ENCODE measurements around the gene ZCCHC14.

Gene ZCCHC14

GRCh38 chr16:87466975-87467501 is 25.8 kb downstream of the ZCCHC14 start:
- Histone ChIP-seq H3K27ac (ENCODE audit: insufficient read depth, low read length, poor library complexity, severe bottlenecking) (no peak overlapping the region), H3K4me3 (ENCODE audit: insufficient read depth, low read depth, low read length, poor library complexity, severe bottlenecking) (no peak overlapping the region), H3K4me1 (ENCODE audit: control insufficient read depth, insufficient read depth, low read length, poor library complexity, severe bottlenecking) (peaks cover 23% of the 10 kb centered on the region), H3K9me3 (ENCODE audit: control insufficient read depth, low read length) (no peaks in the 10 kb centered on the region), H3K27me3 (replicated peaks; ENCODE audit: control insufficient read depth, insufficient read depth, low read length, poor library complexity, severe bottlenecking) (no peaks in the 10 kb centered on the region), H3K36me3 (ENCODE audit: control insufficient read depth, insufficient read depth, low read length) (no peaks in the 10 kb centered on the region)
- no peak for DNase-seq

GRCh38 chr16:87465879-87466278 is 26.9 kb downstream of the ZCCHC14 start:
- H3K4me1 ChIP-seq (ENCODE audit: control insufficient read depth, insufficient read depth, low read length, poor library complexity, severe bottlenecking): peaks cover 23% of the 10 kb centered on the region
- DNase-seq: no peak
- H3K27ac ChIP-seq (ENCODE audit: insufficient read depth, low read length, poor library complexity, severe bottlenecking): no peak overlapping the region
- H3K9me3 ChIP-seq (ENCODE audit: control insufficient read depth, low read length): no peaks in the 10 kb centered on the region
- H3K4me3 ChIP-seq (ENCODE audit: insufficient read depth, low read depth, low read length, poor library complexity, severe bottlenecking): no peak overlapping the region
- no peaks in the 10 kb centered on the region for H3K27me3 ChIP-seq (replicated peaks; ENCODE audit: control insufficient read depth, insufficient read depth, low read length, poor library complexity, severe bottlenecking)
- no peaks in the 10 kb centered on the region for H3K36me3 ChIP-seq (ENCODE audit: control insufficient read depth, insufficient read depth, low read length)

GRCh38 chr16:87465306-87465705 is 27.5 kb downstream of the ZCCHC14 start:
- H3K27me3 ChIP-seq (replicated peaks; ENCODE audit: control insufficient read depth, insufficient read depth, low read length, poor library complexity, severe bottlenecking): no peaks in the 10 kb centered on the region
- no peaks in the 10 kb centered on the region for H3K36me3 ChIP-seq (ENCODE audit: control insufficient read depth, insufficient read depth, low read length)
- peaks cover 23% of the 10 kb centered on the region for H3K4me1 ChIP-seq (ENCODE audit: control insufficient read depth, insufficient read depth, low read length, poor library complexity, severe bottlenecking)
- H3K4me3 ChIP-seq (ENCODE audit: insufficient read depth, low read depth, low read length, poor library complexity, severe bottlenecking): no peak overlapping the region
- DNase-seq: no peak
- H3K27ac ChIP-seq (ENCODE audit: insufficient read depth, low read length, poor library complexity, severe bottlenecking): no peak overlapping the region
- H3K9me3 ChIP-seq (ENCODE audit: control insufficient read depth, low read length): no peaks in the 10 kb centered on the region

- H3K27ac ChIP-seq (ENCODE audit: insufficient read depth, low read length, poor library complexity, severe bottlenecking): peak overlapping the region; percentile 49
- no peak for DNase-seq
- H3K4me3 ChIP-seq (ENCODE audit: insufficient read depth, low read depth, low read length, poor library complexity, severe bottlenecking): peak overlapping the region; percentile 7
- H3K27me3 ChIP-seq (replicated peaks; ENCODE audit: control insufficient read depth, insufficient read depth, low read length, poor library complexity, severe bottlenecking): no peaks in the 10 kb centered on the region
- no peaks in the 10 kb centered on the region for H3K9me3 ChIP-seq (ENCODE audit: control insufficient read depth, low read length)
- H3K36me3 ChIP-seq (ENCODE audit: control insufficient read depth, insufficient read depth, low read length): peaks cover 1% of the 10 kb centered on the region
- peaks cover 23% of the 10 kb centered on the region for H3K4me1 ChIP-seq (ENCODE audit: control insufficient read depth, insufficient read depth, low read length, poor library complexity, severe bottlenecking)
Observed at GRCh38 chr16:87464691-87465300, 28.0 kb downstream of the ZCCHC14 start.

DNA sequence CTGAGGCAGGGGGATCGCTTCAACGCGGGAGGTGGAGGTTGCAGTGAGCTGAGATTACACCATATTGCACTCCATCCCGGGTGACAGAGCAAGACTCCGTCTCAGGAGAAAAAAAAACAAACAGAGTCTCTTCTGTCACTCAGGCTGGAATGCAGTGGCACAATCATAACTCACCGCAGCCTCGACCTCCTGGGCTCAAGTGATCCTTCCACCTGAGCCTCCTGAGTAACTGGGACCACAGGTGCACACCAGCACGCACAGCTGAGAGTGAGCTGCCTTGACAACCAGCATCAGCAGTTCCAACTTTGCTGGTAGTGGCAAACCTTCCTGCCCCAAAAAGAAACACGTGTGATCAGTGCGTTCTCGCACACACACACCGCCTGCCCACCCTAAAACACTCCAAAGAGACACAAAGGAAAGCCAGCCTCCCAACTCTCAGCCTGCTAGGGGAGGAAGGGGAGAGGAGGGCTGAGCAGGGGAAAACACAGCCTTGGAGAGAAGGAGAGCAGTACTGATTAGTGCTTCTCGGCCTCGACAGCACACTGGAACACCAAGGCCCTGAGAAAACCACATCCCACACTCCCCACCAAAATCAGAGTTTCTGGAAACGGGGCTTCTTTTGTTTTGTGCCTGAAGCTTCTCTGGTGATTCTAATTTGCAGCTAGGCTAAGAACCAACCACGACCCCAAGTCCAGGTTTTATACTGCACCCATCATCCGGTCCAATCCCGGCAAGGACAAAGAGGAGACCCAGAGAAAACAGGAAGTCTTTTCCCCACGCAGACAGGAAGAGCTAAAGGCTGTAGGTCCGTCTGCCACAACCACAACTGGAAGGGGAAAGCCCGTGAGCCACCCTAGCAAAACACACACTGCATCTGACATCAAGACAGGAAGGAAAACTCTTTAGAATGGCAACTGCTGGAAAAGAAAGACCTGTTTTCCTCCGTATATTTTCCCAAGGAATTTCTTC is 28.8 kb downstream of the ZCCHC14 start:
- peak overlapping the region; percentile 7 for H3K4me3 ChIP-seq (ENCODE audit: insufficient read depth, low read depth, low read length, poor library complexity, severe bottlenecking)
- DNase-seq: peak in 1 of 3 donors; percentile 10
- peaks cover 23% of the 10 kb centered on the region for H3K4me1 ChIP-seq (ENCODE audit: control insufficient read depth, insufficient read depth, low read length, poor library complexity, severe bottlenecking)

GRCh38 chr16:87461466-87461991 is 31.3 kb downstream of the ZCCHC14 start:
- DNase-seq: no peak
- H3K27me3 ChIP-seq (replicated peaks; ENCODE audit: control insufficient read depth, insufficient read depth, low read length, poor library complexity, severe bottlenecking): no peaks in the 10 kb centered on the region
- peaks cover 15% of the 10 kb centered on the region for H3K36me3 ChIP-seq (ENCODE audit: control insufficient read depth, insufficient read depth, low read length)
- no peak overlapping the region for H3K4me3 ChIP-seq (ENCODE audit: insufficient read depth, low read depth, low read length, poor library complexity, severe bottlenecking)
- no peak overlapping the region for H3K27ac ChIP-seq (ENCODE audit: insufficient read depth, low read length, poor library complexity, severe bottlenecking)
- H3K4me1 ChIP-seq (ENCODE audit: control insufficient read depth, insufficient read depth, low read length, poor library complexity, severe bottlenecking): peaks cover 23% of the 10 kb centered on the region
- H3K9me3 ChIP-seq (ENCODE audit: control insufficient read depth, low read length): no peaks in the 10 kb centered on the region

More for the DNA sequence above, 28.8 kb downstream of the ZCCHC14 start:
- Histone ChIP-seq H3K27me3 (replicated peaks; ENCODE audit: control insufficient read depth, insufficient read depth, low read length, poor library complexity, severe bottlenecking) (no peaks in the 10 kb centered on the region), H3K27ac (ENCODE audit: insufficient read depth, low read length, poor library complexity, severe bottlenecking) (no peak overlapping the region), H3K9me3 (ENCODE audit: control insufficient read depth, low read length) (no peaks in the 10 kb centered on the region), H3K36me3 (ENCODE audit: control insufficient read depth, insufficient read depth, low read length) (peaks cover 4% of the 10 kb centered on the region)

DNA sequence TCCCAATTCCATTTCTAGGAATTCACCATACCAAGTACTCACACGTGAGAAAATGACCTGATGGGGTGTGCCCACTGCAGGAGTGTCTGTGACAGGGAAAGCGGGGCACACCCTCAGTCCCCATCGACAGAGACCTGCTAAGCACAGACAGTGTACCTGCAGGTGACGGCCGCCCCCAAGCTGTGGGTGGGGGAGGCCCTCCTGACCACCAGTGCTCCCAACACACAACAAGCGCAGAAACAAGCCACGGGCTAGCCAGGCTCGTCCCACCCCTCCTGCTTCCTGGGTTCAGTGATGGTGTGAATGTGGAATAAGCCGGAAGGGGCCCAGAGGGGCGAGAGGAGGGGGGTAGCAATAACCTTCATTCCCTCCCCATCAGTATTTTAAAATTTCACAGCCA is 31.9 kb downstream of the ZCCHC14 start:
- Histone ChIP-seq H3K4me3 (ENCODE audit: insufficient read depth, low read depth, low read length, poor library complexity, severe bottlenecking) (no peak overlapping the region), H3K9me3 (ENCODE audit: control insufficient read depth, low read length) (no peaks in the 10 kb centered on the region), H3K36me3 (ENCODE audit: control insufficient read depth, insufficient read depth, low read length) (peaks cover 16% of the 10 kb centered on the region), H3K27me3 (replicated peaks; ENCODE audit: control insufficient read depth, insufficient read depth, low read length, poor library complexity, severe bottlenecking) (no peaks in the 10 kb centered on the region), H3K27ac (ENCODE audit: insufficient read depth, low read length, poor library complexity, severe bottlenecking) (no peak overlapping the region), H3K4me1 (ENCODE audit: control insufficient read depth, insufficient read depth, low read length, poor library complexity, severe bottlenecking) (peaks cover 22% of the 10 kb centered on the region)
- no peak for DNase-seq

DNA sequence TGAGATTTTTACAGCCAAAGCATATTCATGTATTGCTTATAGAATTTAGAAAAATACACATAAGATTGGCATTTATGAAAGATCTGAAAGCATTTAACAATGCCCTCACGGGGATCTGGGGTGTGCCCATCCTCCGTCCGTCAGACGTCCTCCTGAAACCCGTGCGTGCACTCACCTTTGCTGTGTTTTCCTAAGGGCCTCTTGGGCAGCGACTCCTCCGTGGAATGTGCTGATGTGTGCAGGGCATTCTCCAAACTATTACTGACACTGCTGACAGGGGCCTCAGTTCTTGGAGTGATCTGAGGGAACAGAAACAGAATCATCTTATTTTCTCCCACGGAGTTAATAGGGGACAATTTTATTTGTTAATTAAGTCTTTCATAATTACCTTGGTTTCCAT is 33.0 kb downstream of the ZCCHC14 start:
- peaks cover 11% of the 10 kb centered on the region for H3K4me1 ChIP-seq (ENCODE audit: control insufficient read depth, insufficient read depth, low read length, poor library complexity, severe bottlenecking)
- H3K9me3 ChIP-seq (ENCODE audit: control insufficient read depth, low read length): no peaks in the 10 kb centered on the region
- H3K36me3 ChIP-seq (ENCODE audit: control insufficient read depth, insufficient read depth, low read length): peaks cover 22% of the 10 kb centered on the region
- no peak for DNase-seq
- H3K27me3 ChIP-seq (replicated peaks; ENCODE audit: control insufficient read depth, insufficient read depth, low read length, poor library complexity, severe bottlenecking): no peaks in the 10 kb centered on the region
- no peak overlapping the region for H3K27ac ChIP-seq (ENCODE audit: insufficient read depth, low read length, poor library complexity, severe bottlenecking)
- H3K4me3 ChIP-seq (ENCODE audit: insufficient read depth, low read depth, low read length, poor library complexity, severe bottlenecking): no peak overlapping the region

- no peak overlapping the region for H3K27ac ChIP-seq (ENCODE audit: insufficient read depth, low read length, poor library complexity, severe bottlenecking)
- H3K4me1 ChIP-seq (ENCODE audit: control insufficient read depth, insufficient read depth, low read length, poor library complexity, severe bottlenecking): peaks cover 3% of the 10 kb centered on the region
- no peaks in the 10 kb centered on the region for H3K9me3 ChIP-seq (ENCODE audit: control insufficient read depth, low read length)
- H3K27me3 ChIP-seq (replicated peaks; ENCODE audit: control insufficient read depth, insufficient read depth, low read length, poor library complexity, severe bottlenecking): no peaks in the 10 kb centered on the region
- H3K4me3 ChIP-seq (ENCODE audit: insufficient read depth, low read depth, low read length, poor library complexity, severe bottlenecking): no peak overlapping the region
- no peak for DNase-seq
- H3K36me3 ChIP-seq (ENCODE audit: control insufficient read depth, insufficient read depth, low read length): peaks cover 22% of the 10 kb centered on the region
Observed at GRCh38 chr16:87459027-87459426, 33.8 kb downstream of the ZCCHC14 start.
